Measurements from ENCODE around the gene CASTOR1. TPM values are rescaled to one million over a fixed set of nuclear protein-coding genes. Genes with fewer than 3 reads are reported as not detected.

Gene CASTOR1
- total and polyA plus RNA-seq, 2 donors (not counting 3 experiments of a cell fraction or from before 2014, with no cell fraction given), result 8.1 to 26.8 TPM

GRCh38 chr22:30267382-30268302 is 21.7 kb downstream of the CASTOR1 start:
- Histone ChIP-seq H3K9me1 (replicated peaks; ENCODE audit: control insufficient read depth, extremely low read depth, insufficient read depth, low read length) (no peaks in the 10 kb centered on the region), H3K4me2 (ENCODE audit: insufficient read depth, low read length) (no peak overlapping the region), H3K4me1 (ENCODE audit: control insufficient read depth, extremely low read depth, insufficient read depth, low read length) (peaks cover 6% of the 10 kb centered on the region), H3K9me3 (replicated peaks; ENCODE audit: control insufficient read depth, insufficient read depth, low read length) (no peaks in the 10 kb centered on the region), H4K20me1 (replicated peaks; ENCODE audit: control insufficient read depth, extremely low read depth, insufficient read depth, low read length) (no peaks in the 10 kb centered on the region), H3K36me3 (ENCODE audit: control insufficient read depth in 2 of 2, extremely low read depth in 1 of 2, insufficient read depth in 2 of 2, low read length in 2 of 2) (no peaks in the 10 kb centered on the region), H2AFZ (ENCODE audit: low read depth, low read length) (no peak overlapping the region), H3K9ac (replicated peaks; ENCODE audit: extremely low read depth, insufficient read depth, low read length) (no peak overlapping the region), H3K27ac (ENCODE audit: insufficient read depth, low read depth, low read length) (no peak overlapping the region), H3K79me2 (ENCODE audit: control insufficient read depth, insufficient read depth, low read length) (no peaks in the 10 kb centered on the region), H3K27me3 (ENCODE audit: control insufficient read depth in 2 of 2, insufficient read depth in 2 of 2, low read length in 2 of 2) (no peaks in the 10 kb centered on the region), H3K4me3 (replicated peaks in 1 of 3; ENCODE audit: insufficient read depth in 1 of 3, low read depth in 1 of 3, low read length in 3 of 3) (no peak overlapping the region)
- FAIRE-seq (no peak), DNase-seq (ENCODE audit: low read depth, low spot score) (no peak)
- TF ChIP-seq POLR2A (IDR thresholded peaks at IDR 0.05; ENCODE audit: low read depth, low read length) (no peak), MYC (IDR thresholded peaks at IDR 0.05; ENCODE audit: low read depth, low read length) (no peak), CTCF (IDR thresholded peaks at IDR 0.05; ENCODE audit: extremely low read depth in 1 of 2, insufficient read depth in 1 of 2, low read depth in 1 of 2, low read length in 2 of 2) (no peak), JUN (IDR thresholded peaks at IDR 0.05; ENCODE audit: borderline replicate concordance, insufficient read depth, insufficient read length, low read depth) (no peak), FOS (IDR thresholded peaks at IDR 0.05; ENCODE audit: borderline replicate concordance, insufficient read depth, low read length) (no peak), GATA2 (IDR thresholded peaks at IDR 0.05; ENCODE audit: insufficient read depth, insufficient read length, low read depth, low read length) (no peak), POLR2AphosphoS5 (IDR thresholded peaks at IDR 0.05; ENCODE audit: insufficient read depth, low read depth, low read length) (no peak), MAX (IDR thresholded peaks at IDR 0.05; ENCODE audit: insufficient read depth, insufficient read length) (no peak), EZH2 (IDR thresholded peaks at IDR 0.05; ENCODE audit: borderline replicate concordance, low read depth, low read length, severe bottlenecking) (no peak)
- CTCF ChIA-PET, result interaction anchor here (1.4 kb wide), 1 partner anchor 120 kb away, joined by 5 read pairs; the partner anchor contains the start of gene RNF215
- dilution Hi-C loops (cut with MboI; ENCODE audit: extremely low pct_ligation_motif_present, low sequenced_read_pairs), result no loop called here
- no TSS peak for BruUV-seq (replicated peaks)
- POLR2A ChIA-PET, result no interaction called here
- intact Hi-C loops (cut with micrococcal nuclease), result no loop called here

Data from endothelial cell of umbilical vein (primary cell).